ENCODE results near the gene ZNF425.

ZNF425 gene

DNA sequence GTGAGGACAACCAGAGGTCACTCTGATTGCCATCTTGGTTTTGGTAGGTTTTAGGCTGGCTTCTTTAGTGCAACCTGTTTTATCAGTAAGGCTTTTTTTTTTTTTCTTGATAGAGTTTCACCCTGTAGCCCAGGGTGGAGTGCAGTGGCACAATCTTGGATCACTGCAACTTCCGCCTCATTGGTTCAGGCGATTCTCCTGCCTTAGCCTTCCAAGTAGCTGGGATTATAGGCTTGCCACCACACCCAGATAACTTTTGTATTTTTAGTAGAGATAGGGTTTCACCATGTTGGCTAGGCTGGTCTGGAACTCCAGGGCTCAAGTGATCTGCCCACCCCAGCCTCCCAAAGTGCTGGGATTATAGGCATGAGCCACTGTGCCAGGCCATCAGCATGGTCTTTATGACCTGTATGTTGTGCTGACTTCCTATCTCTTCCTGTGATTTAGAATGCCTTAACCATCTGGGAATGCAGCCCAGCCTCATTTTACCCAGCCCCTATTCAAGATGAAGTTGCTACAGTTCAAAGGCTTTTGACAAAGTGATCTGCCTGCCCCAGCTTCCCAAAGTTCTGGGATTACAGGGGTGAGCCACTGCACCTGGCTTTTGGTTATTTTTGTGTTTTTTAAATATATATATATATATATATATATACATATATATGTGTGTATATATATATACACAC, 7.0 kb upstream of the ZNF425 start:
- H3K36me3 ChIP-seq (ENCODE audit: control insufficient read depth, insufficient read depth, low read length), result peaks cover 4% of the 10 kb centered on the region; the same call in 1 of the 2 replicates
- no peak for DNase-seq (ENCODE audit: low read depth, low spot score)
- no CpG with 5 or more reads among the region's 2 CpGs for WGBS (ENCODE audit: insufficient coverage, insufficient read length)
- H3K4me1 ChIP-seq (ENCODE audit: control insufficient read depth, insufficient read depth, low read length), result no peaks in the 10 kb centered on the region
- no peaks in the 10 kb centered on the region for H3K9me3 ChIP-seq (ENCODE audit: control insufficient read depth, insufficient read depth, low read length)
- no peaks in the 10 kb centered on the region for H3K27me3 ChIP-seq (ENCODE audit: control insufficient read depth, insufficient read depth, low read length)
- no peak overlapping the region for H3K27ac ChIP-seq (ENCODE audit: low read length)
- no peak overlapping the region for H3K4me3 ChIP-seq (ENCODE audit: low read length)

DNA sequence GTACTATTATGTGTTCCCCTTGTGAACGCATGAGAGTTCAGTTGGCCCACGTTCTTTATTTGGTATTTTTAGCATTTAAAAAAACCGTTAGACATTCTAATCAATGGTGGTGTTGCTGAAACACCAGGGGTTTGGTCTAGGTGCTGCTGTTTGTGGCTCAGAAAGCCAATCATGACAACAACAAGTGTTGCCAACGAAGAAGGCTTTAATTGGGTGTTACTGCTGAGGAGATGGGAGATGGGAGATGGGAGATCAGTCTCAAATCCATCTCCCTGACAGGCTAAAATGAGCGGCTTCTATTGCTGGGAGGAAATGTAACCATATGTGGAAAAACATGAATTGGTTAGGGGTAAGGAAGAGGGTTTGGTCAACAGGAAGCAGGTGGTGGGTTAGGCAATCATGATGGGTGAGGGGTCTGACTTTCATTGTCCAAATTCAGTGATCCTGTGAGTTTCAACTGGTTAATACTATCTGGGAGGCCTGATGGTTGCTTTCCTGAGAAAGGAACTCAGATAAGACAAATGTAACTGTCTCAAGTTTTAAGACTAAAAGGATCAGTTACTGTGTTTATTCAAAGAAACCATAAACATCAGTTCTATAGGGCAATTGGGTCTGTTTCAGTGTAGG, 4.6 kb upstream of the ZNF425 start:
- WGBS (ENCODE audit: insufficient coverage, insufficient read length), result no CpG with 5 or more reads among the region's 5 CpGs
- H3K36me3 ChIP-seq (ENCODE audit: control insufficient read depth, insufficient read depth, low read length), result peaks cover 4% of the 10 kb centered on the region; the same call in 1 of the 2 replicates
- H3K4me1 ChIP-seq (ENCODE audit: control insufficient read depth, insufficient read depth, low read length), result no peaks in the 10 kb centered on the region
- no peaks in the 10 kb centered on the region for H3K27me3 ChIP-seq (ENCODE audit: control insufficient read depth, insufficient read depth, low read length)
- no peaks in the 10 kb centered on the region for H3K9me3 ChIP-seq (ENCODE audit: control insufficient read depth, insufficient read depth, low read length)
- H3K4me3 ChIP-seq (ENCODE audit: low read length), result no peak overlapping the region
- H3K27ac ChIP-seq (ENCODE audit: low read length), result no peak overlapping the region
- no peak for DNase-seq (ENCODE audit: low read depth, low spot score)

DNA sequence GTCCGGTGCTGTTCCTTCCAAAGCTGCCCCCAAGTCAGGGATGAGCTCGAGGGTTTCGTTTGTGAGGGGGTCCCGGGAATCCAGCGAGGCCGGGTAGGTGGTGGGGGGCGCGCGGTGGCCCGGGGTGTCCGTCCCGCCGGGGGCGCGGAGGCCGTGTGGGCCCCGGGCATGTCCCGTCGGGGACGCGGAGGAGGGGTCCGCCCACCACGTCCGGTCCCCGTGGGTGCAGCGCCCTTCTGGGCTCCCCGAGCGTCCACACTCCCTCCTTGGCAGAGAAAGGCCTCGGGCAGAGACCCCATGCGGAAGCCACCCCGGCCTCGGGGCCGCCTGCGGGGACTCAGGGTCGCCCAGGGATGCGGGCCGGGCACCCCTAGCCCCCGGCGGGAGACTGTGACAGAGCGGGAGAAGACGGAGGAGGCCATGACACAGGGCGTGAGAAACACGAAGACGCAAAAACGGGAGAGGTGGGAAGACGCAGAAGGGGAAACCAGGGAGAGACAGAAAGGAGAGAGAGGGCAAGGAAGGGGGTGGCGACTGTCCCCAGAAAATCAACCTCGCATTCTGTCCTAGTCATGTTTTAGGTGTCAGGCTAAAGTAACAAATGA, 640 bp upstream of the ZNF425 start:
- no peak for DNase-seq (ENCODE audit: low read depth, low spot score)
- WGBS (ENCODE audit: insufficient coverage, insufficient read length), result no CpG with 5 or more reads among the region's 48 CpGs
- Histone ChIP-seq H3K4me3 (ENCODE audit: low read length) (peak overlapping the region; percentile 90), H3K36me3 (ENCODE audit: control insufficient read depth, insufficient read depth, low read length) (peaks cover 4% of the 10 kb centered on the region; the same call in 1 of the 2 replicates), H3K4me1 (ENCODE audit: control insufficient read depth, insufficient read depth, low read length) (no peaks in the 10 kb centered on the region), H3K27me3 (ENCODE audit: control insufficient read depth, insufficient read depth, low read length) (no peaks in the 10 kb centered on the region), H3K9me3 (ENCODE audit: control insufficient read depth, insufficient read depth, low read length) (no peaks in the 10 kb centered on the region), H3K27ac (ENCODE audit: low read length) (no peak overlapping the region)

DNA sequence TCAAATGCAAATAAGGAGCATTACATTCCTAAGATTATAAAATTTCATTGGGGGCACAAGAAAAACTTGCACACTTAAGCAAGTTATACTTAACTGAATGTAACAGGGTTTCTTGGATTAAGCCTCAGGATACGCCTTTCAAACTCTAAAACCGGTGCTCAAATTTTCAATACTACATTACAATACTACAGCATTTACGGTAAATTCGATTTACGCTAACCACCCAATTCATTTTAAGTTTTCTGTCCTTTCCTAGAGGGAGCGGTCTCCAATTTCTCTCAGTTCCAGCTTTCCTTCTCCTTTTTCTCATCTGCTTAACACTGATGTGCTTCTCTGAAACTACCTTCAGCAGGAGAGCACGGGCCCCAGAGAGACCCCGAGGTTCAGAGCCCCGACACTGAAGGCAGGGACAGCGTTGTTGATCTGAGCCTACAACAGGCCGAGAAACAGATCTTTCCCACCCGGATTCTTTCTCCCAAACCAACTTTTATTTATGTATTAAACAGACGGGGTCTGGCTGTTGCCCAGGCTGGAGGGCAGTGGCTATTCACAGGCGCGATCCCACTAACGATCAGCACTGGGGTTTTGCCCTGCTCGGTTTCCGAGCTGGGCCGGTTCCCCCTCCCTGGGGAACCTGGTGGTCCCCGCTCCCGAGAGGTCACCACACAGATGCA, 798 bp downstream of the ZNF425 start:
- DNase-seq (ENCODE audit: low read depth, low spot score), result no peak
- H3K4me3 ChIP-seq (ENCODE audit: low read length), result peak overlapping the region; percentile 90
- no peaks in the 10 kb centered on the region for H3K4me1 ChIP-seq (ENCODE audit: control insufficient read depth, insufficient read depth, low read length)
- no CpG with 5 or more reads among the region's 21 CpGs for WGBS (ENCODE audit: insufficient coverage, insufficient read length)
- no peak overlapping the region for H3K27ac ChIP-seq (ENCODE audit: low read length)
- H3K36me3 ChIP-seq (ENCODE audit: control insufficient read depth, insufficient read depth, low read length), result no peaks in the 10 kb centered on the region
- H3K9me3 ChIP-seq (ENCODE audit: control insufficient read depth, insufficient read depth, low read length), result no peaks in the 10 kb centered on the region
- H3K27me3 ChIP-seq (ENCODE audit: control insufficient read depth, insufficient read depth, low read length), result no peaks in the 10 kb centered on the region

DNA sequence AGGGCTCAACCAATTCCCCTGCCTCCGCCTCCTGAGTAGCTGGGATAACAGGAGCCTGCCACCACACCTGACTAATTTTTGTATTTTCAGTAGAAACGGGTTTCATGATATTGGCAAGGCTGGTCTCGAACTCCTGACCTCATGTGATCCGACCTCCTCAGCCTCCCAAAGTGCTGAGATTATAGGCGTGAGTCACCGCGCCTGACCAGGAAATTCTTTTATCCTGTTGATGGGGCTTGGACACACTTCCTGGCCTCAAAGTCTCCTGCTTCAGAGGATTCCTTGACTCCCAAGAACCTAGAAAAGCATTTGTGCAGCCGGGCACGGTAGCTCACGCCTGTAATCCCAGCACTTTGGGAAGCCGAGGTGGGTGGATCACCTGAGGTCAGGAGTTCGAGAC, 16.2 kb downstream of the ZNF425 start:
- no CpG with 5 or more reads among the region's 12 CpGs for WGBS (ENCODE audit: insufficient coverage, insufficient read length)
- H3K27me3 ChIP-seq (ENCODE audit: control insufficient read depth, insufficient read depth, low read length), result no peaks in the 10 kb centered on the region
- no peak for DNase-seq (ENCODE audit: low read depth, low spot score)
- H3K4me3 ChIP-seq (ENCODE audit: low read length), result no peak overlapping the region
- no peaks in the 10 kb centered on the region for H3K4me1 ChIP-seq (ENCODE audit: control insufficient read depth, insufficient read depth, low read length)
- no peak overlapping the region for H3K27ac ChIP-seq (ENCODE audit: low read length)
- no peaks in the 10 kb centered on the region for H3K36me3 ChIP-seq (ENCODE audit: control insufficient read depth, insufficient read depth, low read length)
- H3K9me3 ChIP-seq (ENCODE audit: control insufficient read depth, insufficient read depth, low read length), result no peaks in the 10 kb centered on the region

DNA sequence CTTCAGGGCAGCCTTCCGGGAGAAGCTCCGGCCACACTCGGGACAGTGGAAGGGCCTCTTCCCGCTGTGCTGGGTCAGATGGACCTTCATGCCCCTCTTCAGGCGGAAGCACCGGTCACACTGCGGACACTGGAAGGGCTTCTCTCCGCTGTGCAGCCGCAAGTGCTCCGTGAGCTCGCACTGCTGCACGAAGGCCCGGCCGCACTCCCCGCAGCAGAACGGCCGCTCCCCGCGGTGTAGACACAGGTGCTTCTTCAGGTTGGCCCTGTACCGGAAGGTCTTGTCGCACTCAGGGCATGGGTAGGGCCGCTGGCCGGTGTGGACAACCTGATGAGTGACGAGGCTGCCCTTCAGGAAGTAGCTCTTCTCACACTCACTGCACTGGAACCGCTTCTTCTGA, 21.4 kb downstream of the ZNF425 start:
- H3K4me3 ChIP-seq (ENCODE audit: low read length), result no peak overlapping the region
- no peaks in the 10 kb centered on the region for H3K27me3 ChIP-seq (ENCODE audit: control insufficient read depth, insufficient read depth, low read length)
- no peak overlapping the region for H3K27ac ChIP-seq (ENCODE audit: low read length)
- no peaks in the 10 kb centered on the region for H3K36me3 ChIP-seq (ENCODE audit: control insufficient read depth, insufficient read depth, low read length)
- WGBS (ENCODE audit: insufficient coverage, insufficient read length), result no CpG with 5 or more reads among the region's 25 CpGs
- no peaks in the 10 kb centered on the region for H3K9me3 ChIP-seq (ENCODE audit: control insufficient read depth, insufficient read depth, low read length)
- no peaks in the 10 kb centered on the region for H3K4me1 ChIP-seq (ENCODE audit: control insufficient read depth, insufficient read depth, low read length)
- no peak for DNase-seq (ENCODE audit: low read depth, low spot score)

DNA sequence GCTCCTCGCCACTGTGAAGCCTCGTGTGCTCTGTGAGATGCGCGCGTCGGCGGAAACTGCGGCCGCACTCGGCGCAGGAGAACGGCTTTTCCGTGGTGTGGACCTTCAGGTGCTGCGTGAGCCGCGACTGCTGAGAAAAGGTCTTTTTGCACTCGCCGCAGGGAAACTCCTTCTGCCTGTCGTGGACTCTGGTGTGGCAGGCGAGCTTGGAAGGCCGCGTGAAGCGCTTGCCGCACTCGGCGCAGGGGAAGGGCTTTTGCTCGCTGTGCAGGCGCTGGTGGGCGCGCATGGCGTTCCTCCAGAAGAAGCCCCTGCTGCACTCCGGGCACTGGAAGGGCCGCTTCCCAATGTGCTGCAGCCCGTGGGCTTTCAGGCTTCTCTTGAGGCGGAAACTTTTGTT, 21.9 kb downstream of the ZNF425 start:
- Histone ChIP-seq H3K4me3 (ENCODE audit: low read length) (no peak overlapping the region), H3K9me3 (ENCODE audit: control insufficient read depth, insufficient read depth, low read length) (no peaks in the 10 kb centered on the region), H3K36me3 (ENCODE audit: control insufficient read depth, insufficient read depth, low read length) (no peaks in the 10 kb centered on the region), H3K4me1 (ENCODE audit: control insufficient read depth, insufficient read depth, low read length) (no peaks in the 10 kb centered on the region), H3K27me3 (ENCODE audit: control insufficient read depth, insufficient read depth, low read length) (no peaks in the 10 kb centered on the region), H3K27ac (ENCODE audit: low read length) (no peak overlapping the region)
- no peak for DNase-seq (ENCODE audit: low read depth, low spot score)
- WGBS (ENCODE audit: insufficient coverage, insufficient read length), result no CpG with 5 or more reads among the region's 35 CpGs

DNA sequence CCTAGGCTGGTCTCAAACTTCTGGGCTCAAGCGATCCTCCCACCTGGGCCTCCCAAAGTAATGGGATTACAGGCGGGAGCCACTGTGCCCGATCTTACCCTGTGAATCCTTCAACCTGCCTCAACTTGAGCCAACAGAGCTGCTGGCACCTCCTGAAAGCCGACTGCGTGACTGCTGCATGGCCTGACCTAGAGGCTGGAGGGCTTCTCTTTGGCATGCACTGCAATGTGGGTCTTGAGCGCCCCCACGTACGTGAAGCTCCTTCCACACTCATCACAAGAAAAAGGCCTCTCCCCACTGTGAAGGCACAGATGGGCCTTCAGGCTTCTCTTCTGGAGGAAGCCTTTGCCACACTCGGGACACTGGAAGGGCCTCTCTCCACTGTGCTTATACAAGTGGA, 22.7 kb downstream of the ZNF425 start:
- no CpG with 5 or more reads among the region's 9 CpGs for WGBS (ENCODE audit: insufficient coverage, insufficient read length)
- Histone ChIP-seq H3K4me1 (ENCODE audit: control insufficient read depth, insufficient read depth, low read length) (no peaks in the 10 kb centered on the region), H3K4me3 (ENCODE audit: low read length) (no peak overlapping the region), H3K9me3 (ENCODE audit: control insufficient read depth, insufficient read depth, low read length) (no peaks in the 10 kb centered on the region), H3K27ac (ENCODE audit: low read length) (no peak overlapping the region), H3K36me3 (ENCODE audit: control insufficient read depth, insufficient read depth, low read length) (no peaks in the 10 kb centered on the region), H3K27me3 (ENCODE audit: control insufficient read depth, insufficient read depth, low read length) (no peaks in the 10 kb centered on the region)
- DNase-seq (ENCODE audit: low read depth, low spot score), result no peak

DNA sequence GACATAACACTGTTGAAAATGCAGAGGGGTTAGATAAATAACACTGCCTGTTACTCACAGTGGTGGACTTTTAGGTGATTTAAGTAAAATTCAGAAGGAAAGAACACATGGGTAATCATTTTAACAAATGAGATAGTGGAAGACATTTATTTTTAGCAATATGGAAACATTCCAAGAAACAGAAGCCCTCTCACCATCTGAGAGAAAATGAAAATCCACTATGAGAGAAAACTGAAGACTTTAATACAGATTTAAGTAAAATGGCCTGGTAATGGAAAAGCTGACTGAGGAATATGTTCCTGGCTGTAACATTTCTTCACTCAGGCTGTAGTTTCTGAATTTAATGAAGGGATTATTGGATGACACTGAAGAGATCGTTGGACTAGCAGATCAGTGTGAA, 23.5 kb downstream of the ZNF425 start:
- H3K27ac ChIP-seq (ENCODE audit: low read length), result no peak overlapping the region
- WGBS (ENCODE audit: insufficient coverage, insufficient read length), result no CpG with 5 or more reads among the region's 1 CpG
- no peaks in the 10 kb centered on the region for H3K27me3 ChIP-seq (ENCODE audit: control insufficient read depth, insufficient read depth, low read length)
- no peak overlapping the region for H3K4me3 ChIP-seq (ENCODE audit: low read length)
- no peaks in the 10 kb centered on the region for H3K36me3 ChIP-seq (ENCODE audit: control insufficient read depth, insufficient read depth, low read length)
- no peak for DNase-seq (ENCODE audit: low read depth, low spot score)
- no peaks in the 10 kb centered on the region for H3K9me3 ChIP-seq (ENCODE audit: control insufficient read depth, insufficient read depth, low read length)
- no peaks in the 10 kb centered on the region for H3K4me1 ChIP-seq (ENCODE audit: control insufficient read depth, insufficient read depth, low read length)

DNA sequence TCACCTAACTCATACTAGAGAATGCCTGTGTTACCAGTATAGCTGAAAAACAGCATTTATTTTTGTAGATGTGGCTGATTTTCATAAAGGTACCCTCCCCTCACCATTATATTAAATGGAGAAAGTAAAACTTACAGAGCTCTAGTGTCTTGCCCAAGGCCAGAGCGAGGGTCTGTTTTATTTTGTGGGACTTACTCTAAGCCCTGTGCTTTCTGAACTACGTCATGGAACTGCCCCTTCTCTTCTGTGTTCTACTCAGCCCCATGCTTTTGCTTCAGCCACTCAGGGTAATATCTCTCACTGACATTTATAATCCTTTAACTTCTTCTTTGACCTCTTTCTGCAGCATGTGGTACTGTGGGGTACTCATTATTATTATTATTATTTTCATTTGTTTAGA, 25.3 kb downstream of the ZNF425 start:
- Histone ChIP-seq H3K4me1 (ENCODE audit: control insufficient read depth, insufficient read depth, low read length) (no peaks in the 10 kb centered on the region), H3K27me3 (ENCODE audit: control insufficient read depth, insufficient read depth, low read length) (no peaks in the 10 kb centered on the region), H3K4me3 (ENCODE audit: low read length) (no peak overlapping the region), H3K36me3 (ENCODE audit: control insufficient read depth, insufficient read depth, low read length) (no peaks in the 10 kb centered on the region), H3K27ac (ENCODE audit: low read length) (no peak overlapping the region), H3K9me3 (ENCODE audit: control insufficient read depth, insufficient read depth, low read length) (no peaks in the 10 kb centered on the region)
- WGBS (ENCODE audit: insufficient coverage, insufficient read length), result no CpG with 5 or more reads among the region's 2 CpGs
- no peak for DNase-seq (ENCODE audit: low read depth, low spot score)
